ENCODE data around the gene ASB3.

DNA sequence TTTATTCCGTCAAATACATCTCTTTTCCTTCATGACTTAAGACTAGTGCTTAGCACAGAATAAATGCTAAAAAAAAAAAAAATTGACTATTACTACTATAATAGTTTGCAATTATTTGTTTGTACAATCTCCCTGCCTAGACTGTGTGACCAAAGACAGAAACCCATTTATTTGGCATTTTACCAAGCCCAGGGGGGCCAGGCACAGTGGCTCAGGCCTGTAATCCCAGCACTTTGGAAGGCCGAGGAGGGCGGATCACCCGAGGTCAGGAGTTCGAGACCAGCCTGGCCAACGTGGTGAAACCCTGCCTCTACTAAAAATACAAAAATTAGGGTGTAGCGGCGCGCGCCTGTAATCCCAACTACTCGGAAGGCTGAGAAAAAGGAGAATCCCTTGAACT lies 1.4 kb downstream of the ASB3 start:
- TF ChIP-seq, protein P1, sequence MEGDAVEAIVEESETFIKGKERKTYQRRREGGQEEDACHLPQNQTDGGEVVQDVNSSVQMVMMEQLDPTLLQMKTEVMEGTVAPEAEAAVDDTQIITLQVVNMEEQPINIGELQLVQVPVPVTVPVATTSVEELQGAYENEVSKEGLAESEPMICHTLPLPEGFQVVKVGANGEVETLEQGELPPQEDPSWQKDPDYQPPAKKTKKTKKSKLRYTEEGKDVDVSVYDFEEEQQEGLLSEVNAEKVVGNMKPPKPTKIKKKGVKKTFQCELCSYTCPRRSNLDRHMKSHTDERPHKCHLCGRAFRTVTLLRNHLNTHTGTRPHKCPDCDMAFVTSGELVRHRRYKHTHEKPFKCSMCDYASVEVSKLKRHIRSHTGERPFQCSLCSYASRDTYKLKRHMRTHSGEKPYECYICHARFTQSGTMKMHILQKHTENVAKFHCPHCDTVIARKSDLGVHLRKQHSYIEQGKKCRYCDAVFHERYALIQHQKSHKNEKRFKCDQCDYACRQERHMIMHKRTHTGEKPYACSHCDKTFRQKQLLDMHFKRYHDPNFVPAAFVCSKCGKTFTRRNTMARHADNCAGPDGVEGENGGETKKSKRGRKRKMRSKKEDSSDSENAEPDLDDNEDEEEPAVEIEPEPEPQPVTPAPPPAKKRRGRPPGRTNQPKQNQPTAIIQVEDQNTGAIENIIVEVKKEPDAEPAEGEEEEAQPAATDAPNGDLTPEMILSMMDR (IDR thresholded peaks at IDR 0.05): no peak
- TF ChIP-seq POLR2A (IDR thresholded peaks at IDR 0.05) (no peak), POLR2AphosphoS5 (IDR thresholded peaks at IDR 0.05) (no peak), EP300 (IDR thresholded peaks at IDR 0.05; ENCODE audit: low read depth) (no peak)

All from transverse colon (tissue), 4 donors.